ENCODE results near the gene PLXNB3.

DNA sequence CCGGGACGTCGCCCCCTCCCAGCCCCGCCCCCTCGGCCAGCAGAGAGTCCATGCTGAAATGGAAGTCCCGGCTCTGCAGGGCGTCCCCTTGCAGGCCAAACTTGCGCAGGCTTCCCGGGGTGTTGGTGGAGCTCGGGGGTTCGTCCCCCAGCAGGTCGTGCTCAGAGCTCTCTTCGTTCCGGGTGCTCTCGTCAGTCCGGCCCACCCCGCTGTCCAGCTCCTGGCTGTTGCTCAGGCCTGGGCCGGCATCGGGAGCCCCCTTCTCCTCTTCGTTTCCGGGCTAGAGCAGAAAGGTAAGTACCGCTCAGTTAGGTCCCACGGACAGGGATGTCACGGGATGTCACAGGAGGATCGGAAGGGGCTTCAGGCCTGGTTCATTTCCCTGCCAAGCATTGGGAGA is 40.6 kb downstream of the PLXNB3 start:
- TF ChIP-seq POLR2A (IDR thresholded peaks at IDR 0.05), result no peak
- TF ChIP-seq, protein P1, sequence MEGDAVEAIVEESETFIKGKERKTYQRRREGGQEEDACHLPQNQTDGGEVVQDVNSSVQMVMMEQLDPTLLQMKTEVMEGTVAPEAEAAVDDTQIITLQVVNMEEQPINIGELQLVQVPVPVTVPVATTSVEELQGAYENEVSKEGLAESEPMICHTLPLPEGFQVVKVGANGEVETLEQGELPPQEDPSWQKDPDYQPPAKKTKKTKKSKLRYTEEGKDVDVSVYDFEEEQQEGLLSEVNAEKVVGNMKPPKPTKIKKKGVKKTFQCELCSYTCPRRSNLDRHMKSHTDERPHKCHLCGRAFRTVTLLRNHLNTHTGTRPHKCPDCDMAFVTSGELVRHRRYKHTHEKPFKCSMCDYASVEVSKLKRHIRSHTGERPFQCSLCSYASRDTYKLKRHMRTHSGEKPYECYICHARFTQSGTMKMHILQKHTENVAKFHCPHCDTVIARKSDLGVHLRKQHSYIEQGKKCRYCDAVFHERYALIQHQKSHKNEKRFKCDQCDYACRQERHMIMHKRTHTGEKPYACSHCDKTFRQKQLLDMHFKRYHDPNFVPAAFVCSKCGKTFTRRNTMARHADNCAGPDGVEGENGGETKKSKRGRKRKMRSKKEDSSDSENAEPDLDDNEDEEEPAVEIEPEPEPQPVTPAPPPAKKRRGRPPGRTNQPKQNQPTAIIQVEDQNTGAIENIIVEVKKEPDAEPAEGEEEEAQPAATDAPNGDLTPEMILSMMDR (IDR thresholded peaks at IDR 0.05), result no peak
